WERI-Rb-1 (cell line): Measurements from ENCODE around the gene ABLIM2.

Source experiments
- DNase-seq: peaks from one replicate; pipeline ENCODE4 v3.0.0-alpha.2; 2020
- H3K27ac ChIP-seq: fragments of 250-450 bp; sonication (Bioruptor Pico); 2 replicates; pipeline ENCODE4 v1.5.1; 2020; ENCODE audit warnings: mild to moderate bottlenecking, moderate library complexity
- H3K27me3 ChIP-seq: fragments of 250-450 bp; sonication (Bioruptor Pico); 2 replicates; pipeline ENCODE4 v1.5.1; 2021; ENCODE audit warnings: mild to moderate bottlenecking, low read depth, moderate library complexity; ENCODE audit not compliant: insufficient read depth, severe bottlenecking
- H3K36me3 ChIP-seq: fragments of 250-450 bp; sonication (Bioruptor Pico); 2 replicates; pipeline ENCODE4 v1.5.1; 2020; ENCODE audit warnings: mild to moderate bottlenecking, moderate library complexity
- H3K4me3 ChIP-seq: 2 replicates; pipeline ENCODE4 v1.5.1; 2011; ENCODE audit warnings: low read depth, mild to moderate bottlenecking, control low read depth, low read length
- H3K9me3 ChIP-seq: fragments of 250-450 bp; sonication (Bioruptor Pico); 2 replicates; pipeline ENCODE4 v1.5.1; 2021; ENCODE audit warnings: mild to moderate bottlenecking, moderate library complexity; ENCODE audit not compliant: severe bottlenecking
- CTCF ChIP-seq: IDR thresholded peaks from 2 replicates; pipeline ENCODE4 v1.5.1; 2011; ENCODE audit warnings: low read depth, mild to moderate bottlenecking, control low read depth, inconsistent platforms, low read length

Gene ABLIM2

DNA sequence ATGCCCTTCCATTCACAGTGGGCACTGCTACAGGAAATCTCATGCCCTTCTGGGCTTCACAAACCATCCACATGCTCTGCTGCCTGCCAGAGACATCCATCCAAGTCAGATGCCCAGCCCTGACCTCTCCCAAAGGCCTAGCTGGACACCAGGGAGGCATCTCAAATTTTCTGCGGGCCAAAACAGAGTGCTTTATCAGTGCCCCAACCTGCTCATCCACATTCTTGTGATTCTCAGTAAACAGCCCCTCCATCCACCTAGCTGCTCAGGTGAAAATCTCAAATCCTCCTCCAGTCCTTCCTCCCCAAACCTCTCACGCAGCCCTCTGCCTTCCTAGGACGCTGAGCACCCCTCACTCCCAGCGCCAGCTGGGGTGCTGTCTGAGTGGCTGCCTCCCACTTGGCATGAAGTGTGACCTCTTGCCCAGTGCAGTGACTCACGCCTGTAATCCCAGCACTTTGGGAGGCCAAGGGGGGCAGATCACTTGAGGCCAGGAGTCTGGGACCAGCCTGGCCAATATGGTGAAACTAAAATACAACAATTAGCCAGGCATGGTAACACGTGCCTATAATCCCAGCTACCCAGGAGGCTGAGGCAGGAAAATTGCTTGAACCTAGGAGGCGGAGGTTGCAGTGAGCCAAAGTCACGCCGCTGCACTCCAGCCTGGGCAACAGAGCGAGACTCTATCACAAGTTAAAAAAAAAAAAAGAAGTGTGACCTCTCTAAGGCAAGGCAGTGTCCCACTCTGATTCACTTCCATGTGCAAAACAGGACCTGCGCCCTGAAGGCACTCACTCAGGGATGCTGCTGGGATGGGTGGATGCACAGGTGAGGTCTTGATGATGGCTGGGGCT, 217.3 kb downstream of the ABLIM2 start:
- TF ChIP-seq CTCF: no peak
- Histone ChIP-seq H3K4me3 (no peak overlapping the region), H3K27ac (no peak overlapping the region), H3K36me3 (no peaks in the 10 kb centered on the region), H3K27me3 (no peaks in the 10 kb centered on the region), H3K9me3 (no peaks in the 10 kb centered on the region)
- DNase-seq: no peak

- no peaks in the 10 kb centered on the region for H3K9me3 ChIP-seq
- peak; percentile 92 for DNase-seq
- peak within 1 kb of the TSS; percentile 87 for H3K4me3 ChIP-seq
- H3K36me3 ChIP-seq: no peaks in the 10 kb centered on the region
- H3K27me3 ChIP-seq: no peaks in the 10 kb centered on the region
- no peak for TF ChIP-seq CTCF
- peak within 1 kb of the TSS; percentile 75 for H3K27ac ChIP-seq
Observed at GRCh38 chr4:7939377-7940108, 219.1 kb downstream of the ABLIM2 start, which contains the start of gene AFAP1. Gene AFAP1 (minus strand): TSS chr4:7939861. CDS start chr4:7872078, 67,783 bp downstream.

- no peak for DNase-seq
- no peaks in the 10 kb centered on the region for H3K9me3 ChIP-seq
- H3K36me3 ChIP-seq: peaks cover 1% of the 10 kb centered on the region; the same call in 1 of the 2 replicates
- no peak for TF ChIP-seq CTCF
- peak overlapping the region; percentile 87 for H3K4me3 ChIP-seq
- H3K27ac ChIP-seq: peak overlapping the region; percentile 75
- no peaks in the 10 kb centered on the region for H3K27me3 ChIP-seq
Observed at GRCh38 chr4:7938609-7939376, 219.8 kb downstream of the ABLIM2 start.

DNA sequence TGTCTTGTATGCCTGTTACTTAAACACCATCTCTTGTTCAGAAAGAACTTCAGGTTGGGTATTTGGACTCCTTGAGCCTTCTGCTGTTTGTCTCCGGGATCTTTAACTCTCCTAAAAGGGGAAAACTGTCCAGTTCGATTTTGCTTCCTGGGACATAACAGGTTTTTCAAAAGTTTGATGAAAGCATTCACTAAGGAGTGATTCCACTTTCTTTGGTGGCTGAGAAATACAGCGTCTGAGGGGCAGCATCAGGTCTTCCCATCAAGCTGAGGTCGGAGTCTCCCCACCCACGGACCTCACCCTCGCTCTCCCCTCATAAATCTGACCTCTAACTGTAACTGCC, 220.4 kb downstream of the ABLIM2 start:
- H3K27ac ChIP-seq: no peak overlapping the region
- no peak for DNase-seq
- peaks cover 4% of the 10 kb centered on the region; the same call in 1 of the 2 replicates for H3K36me3 ChIP-seq
- TF ChIP-seq CTCF: no peak
- peak overlapping the region; percentile 87 for H3K4me3 ChIP-seq
- no peaks in the 10 kb centered on the region for H3K9me3 ChIP-seq
- H3K27me3 ChIP-seq: no peaks in the 10 kb centered on the region

DNA sequence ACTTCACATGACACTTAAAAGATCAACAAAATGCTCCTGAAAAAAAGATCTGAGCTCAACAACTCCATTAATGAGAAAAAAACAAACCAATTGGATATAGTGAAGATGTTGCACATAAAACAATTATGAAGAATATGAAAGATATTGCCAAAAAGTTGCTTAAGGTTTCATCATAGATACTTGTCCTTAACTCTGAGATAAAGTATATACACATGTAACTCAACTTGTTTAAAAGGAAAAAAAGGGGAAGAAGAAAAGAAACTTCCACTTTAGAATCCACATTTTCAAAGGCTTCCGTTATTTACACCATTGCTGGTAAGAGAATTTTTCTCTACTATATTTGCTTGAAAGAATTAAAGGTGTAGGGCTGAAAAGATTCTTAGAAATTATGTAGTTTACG, 221.6 kb downstream of the ABLIM2 start:
- no peak for TF ChIP-seq CTCF
- DNase-seq: no peak
- Histone ChIP-seq H3K27ac (no peak overlapping the region), H3K9me3 (no peaks in the 10 kb centered on the region), H3K27me3 (no peaks in the 10 kb centered on the region), H3K4me3 (no peak overlapping the region), H3K36me3 (peaks cover 4% of the 10 kb centered on the region; the same call in 1 of the 2 replicates)
